Brain pericyte (primary cell): ENCODE data around the gene EYS.

ENCODE experiments used
- DNase-seq: peaks from one replicate; pipeline ENCODE4 v3.0.0-alpha.2; 2012; ENCODE audit warnings: low read depth, low spot score

EYS gene

GRCh38 chr6:64326939-64327338, 1380.1 kb downstream of the EYS start:
- DNase-seq, result no peak

- DNase-seq, result no peak
These were observed 1381.9 kb downstream of the EYS start for GRCh38 chr6:64325093-64325492.

- no peak for DNase-seq
These were observed 1396.8 kb downstream of the EYS start for GRCh38 chr6:64310214-64310613.

- no peak for DNase-seq
These were observed 1405.5 kb downstream of the EYS start for GRCh38 chr6:64301307-64302236.

GRCh38 chr6:64299176-64299575, 1407.8 kb downstream of the EYS start:
- DNase-seq, result no peak

- DNase-seq, result no peak
These were observed 1413.0 kb downstream of the EYS start for GRCh38 chr6:64294034-64294433.

- no peak for DNase-seq
These were observed 1413.7 kb downstream of the EYS start for GRCh38 chr6:64293298-64293697.

GRCh38 chr6:64290867-64291266, 1416.2 kb downstream of the EYS start:
- no peak for DNase-seq

- DNase-seq, result no peak
These were observed 1417.1 kb downstream of the EYS start for GRCh38 chr6:64289931-64290330.

GRCh38 chr6:64288351-64288750, 1418.7 kb downstream of the EYS start:
- no peak for DNase-seq

- no peak for DNase-seq
These were observed 1425.9 kb downstream of the EYS start for GRCh38 chr6:64281167-64281566.

GRCh38 chr6:64280569-64280968, 1426.5 kb downstream of the EYS start:
- DNase-seq, result no peak

- DNase-seq, result no peak
These were observed 1436.9 kb downstream of the EYS start for GRCh38 chr6:64270083-64270482.

- no peak for DNase-seq
These were observed 1440.6 kb downstream of the EYS start for GRCh38 chr6:64266351-64266821.

- DNase-seq, result no peak
These were observed 1443.2 kb downstream of the EYS start for GRCh38 chr6:64263778-64264177.

- no peak for DNase-seq
These were observed 1447.7 kb downstream of the EYS start for GRCh38 chr6:64259372-64259771.

GRCh38 chr6:64258752-64259151, 1448.3 kb downstream of the EYS start:
- no peak for DNase-seq

- DNase-seq, result no peak
These were observed 1448.7 kb downstream of the EYS start for GRCh38 chr6:64258302-64258701.

GRCh38 chr6:64257586-64257985, 1449.4 kb downstream of the EYS start:
- no peak for DNase-seq

- no peak for DNase-seq
These were observed 1450.5 kb downstream of the EYS start for GRCh38 chr6:64256483-64256882.

GRCh38 chr6:64255000-64255399, 1452.0 kb downstream of the EYS start:
- DNase-seq, result no peak

- DNase-seq, result no peak
These were observed 1452.5 kb downstream of the EYS start for GRCh38 chr6:64254558-64254957.

- no peak for DNase-seq
These were observed 1454.8 kb downstream of the EYS start for GRCh38 chr6:64252256-64252655.
